Measurements from ENCODE around the gene APOM. TPM values are rescaled to one million over a fixed set of nuclear protein-coding genes. Genes with fewer than 3 reads are reported as not detected.

The APOM gene
- polyA plus RNA-seq, 3 donors = 4.2 to 8.3 (median 4.8) TPM

GRCh38 chr6:31643818-31644454 is 11.8 kb upstream of the APOM start:
- WGBS (ENCODE audit: insufficient coverage) = 98% methylated on average over 6 of the region's 17 CpGs
- no peak overlapping the region for H3K27ac Mint-ChIP-seq
- peaks cover 78% of the 10 kb centered on the region for H4K20me1 ChIP-seq (ENCODE audit: insufficient read depth, low read length)

GRCh38 chr6:31645325-31645724 is 10.4 kb upstream of the APOM start:
- TF ChIP-seq CTCF (IDR thresholded peaks at IDR 0.05) = no peak
- H3K9ac ChIP-seq (ENCODE audit: insufficient read depth, low read length, poor library complexity, severe bottlenecking) = no peak overlapping the region
- no peak overlapping the region for H3K4me3 ChIP-seq (replicated peaks in 1 of 3; ENCODE audit: low read depth in 2 of 3, low read length in 3 of 3)
- no peak overlapping the region for H3K4me2 ChIP-seq (replicated peaks; ENCODE audit: extremely low read depth, low read length, poor library complexity, severe bottlenecking)
- no peaks in the 10 kb centered on the region for H3K4me1 Mint-ChIP-seq
- no peak overlapping the region for H3K27ac ChIP-seq (ENCODE audit: low read depth in 1 of 2, low read length in 2 of 2)
- H3K4me1 ChIP-seq (ENCODE audit: control insufficient read depth in 1 of 2, insufficient read depth in 2 of 2, low read length in 2 of 2) = no peaks in the 10 kb centered on the region
- no peaks in the 10 kb centered on the region for H3K9me3 Mint-ChIP-seq
- H4K20me1 ChIP-seq (ENCODE audit: insufficient read depth, low read length) = peaks cover 71% of the 10 kb centered on the region
- no peak overlapping the region for H2AFZ ChIP-seq (ENCODE audit: insufficient read depth, low read depth, low read length, poor library complexity, severe bottlenecking)
- H3K27me3 ChIP-seq (ENCODE audit: control insufficient read depth in 2 of 2, insufficient read depth in 2 of 2, low read length in 2 of 2) = no peaks in the 10 kb centered on the region
- H3K79me2 ChIP-seq (ENCODE audit: insufficient read depth, low read length) = peaks cover 29% of the 10 kb centered on the region
- peaks cover 87 to 99% of the 10 kb centered on the region in 2 donors for H3K36me3 Mint-ChIP-seq
- peak overlapping the region in 4 of 7 donors; percentile 27 to 67 (median 34) for H3K27ac Mint-ChIP-seq
- 98% methylated on average over 9 of the region's 9 CpGs for WGBS (ENCODE audit: insufficient coverage)
- H3K9me3 ChIP-seq (replicated peaks in 1 of 2; ENCODE audit: control insufficient read depth in 1 of 2, insufficient read depth in 1 of 2, low read length in 2 of 2) = no peaks in the 10 kb centered on the region
- H3K36me3 ChIP-seq (replicated peaks in 1 of 2; ENCODE audit: control insufficient read depth in 1 of 2, insufficient read depth in 2 of 2, low read length in 2 of 2) = peaks cover 90 to 98% of the 10 kb centered on the region in 2 donors
- no peak for DNase-seq
- H3K27me3 Mint-ChIP-seq (ENCODE audit: low read depth in 3 of 3) = no peaks in the 10 kb centered on the region
- no peak overlapping the region for H3K4me3 Mint-ChIP-seq
- intact Hi-C loops (cut with micrococcal nuclease) = no loop called here

More at GRCh38 chr6:31643818-31644454, 11.8 kb upstream of the APOM start:
- TF ChIP-seq CTCF (IDR thresholded peaks at IDR 0.05) = no peak
- H3K27me3 Mint-ChIP-seq (ENCODE audit: low read depth in 3 of 3) = no peaks in the 10 kb centered on the region
- Histone ChIP-seq H3K27ac (ENCODE audit: low read depth in 1 of 2, low read length in 2 of 2) (peak overlapping the region in 1 of 2 donors; percentile 1), H3K4me3 (replicated peaks in 1 of 3; ENCODE audit: low read depth in 2 of 3, low read length in 3 of 3) (no peak overlapping the region), H3K79me2 (ENCODE audit: insufficient read depth, low read length) (peaks cover 16% of the 10 kb centered on the region), H3K4me1 (ENCODE audit: control insufficient read depth in 1 of 2, insufficient read depth in 2 of 2, low read length in 2 of 2) (no peaks in the 10 kb centered on the region), H3K4me2 (replicated peaks; ENCODE audit: extremely low read depth, low read length, poor library complexity, severe bottlenecking) (no peak overlapping the region), H3K9me3 (replicated peaks in 1 of 2; ENCODE audit: control insufficient read depth in 1 of 2, insufficient read depth in 1 of 2, low read length in 2 of 2) (no peaks in the 10 kb centered on the region), H2AFZ (ENCODE audit: insufficient read depth, low read depth, low read length, poor library complexity, severe bottlenecking) (no peak overlapping the region), H3K36me3 (replicated peaks in 1 of 2; ENCODE audit: control insufficient read depth in 1 of 2, insufficient read depth in 2 of 2, low read length in 2 of 2) (peaks cover 94 to 98% of the 10 kb centered on the region in 2 donors), H3K27me3 (ENCODE audit: control insufficient read depth in 2 of 2, insufficient read depth in 2 of 2, low read length in 2 of 2) (no peaks in the 10 kb centered on the region), H3K9ac (ENCODE audit: insufficient read depth, low read length, poor library complexity, severe bottlenecking) (no peak overlapping the region)
- no peak overlapping the region for H3K4me3 Mint-ChIP-seq
- intact Hi-C loops (cut with micrococcal nuclease) = no loop called here
- H3K4me1 Mint-ChIP-seq = no peaks in the 10 kb centered on the region
- peaks cover 87 to 99% of the 10 kb centered on the region in 2 donors for H3K36me3 Mint-ChIP-seq
- DNase-seq = no peak
- no peaks in the 10 kb centered on the region for H3K9me3 Mint-ChIP-seq
